Measurements from ENCODE around the gene CAPN7.

CAPN7 gene

DNA sequence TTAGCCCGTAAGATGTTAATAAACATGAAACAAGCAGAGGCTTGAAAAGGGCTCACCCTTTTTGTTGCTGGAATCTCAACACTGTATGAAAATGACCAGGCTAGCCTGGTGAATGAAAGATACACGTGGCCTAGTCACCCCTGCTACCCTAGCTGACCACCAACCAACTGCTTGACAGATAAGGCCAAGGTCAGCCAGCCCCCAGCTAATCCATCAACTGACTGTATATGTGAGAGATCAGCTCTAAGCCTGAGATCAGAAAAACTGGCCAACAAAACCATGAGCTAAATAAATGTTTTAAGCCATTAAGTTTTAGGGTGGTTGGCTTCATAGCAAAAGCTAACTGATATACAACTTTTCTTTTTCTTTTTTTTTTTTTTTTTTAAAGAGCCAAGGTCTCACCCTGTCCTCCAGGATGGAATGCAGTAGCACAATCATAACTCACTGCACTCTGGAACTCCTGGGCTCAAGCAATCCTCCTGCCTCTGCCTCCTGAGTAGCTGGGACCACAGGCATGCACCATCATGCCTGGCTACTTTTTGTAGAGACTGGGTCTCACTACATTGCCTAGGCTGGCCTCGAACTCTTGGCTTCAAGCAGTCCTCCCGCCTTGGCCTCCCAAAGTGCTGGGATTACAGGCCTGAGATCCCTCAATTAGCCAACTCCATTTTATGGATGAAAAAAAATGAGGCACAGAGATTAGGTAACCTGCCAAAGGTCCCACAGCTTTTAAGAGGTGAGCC is 91.7 kb downstream of the CAPN7 start:
- no peak for DNase-seq (ENCODE audit: low read depth, low spot score)

DNA sequence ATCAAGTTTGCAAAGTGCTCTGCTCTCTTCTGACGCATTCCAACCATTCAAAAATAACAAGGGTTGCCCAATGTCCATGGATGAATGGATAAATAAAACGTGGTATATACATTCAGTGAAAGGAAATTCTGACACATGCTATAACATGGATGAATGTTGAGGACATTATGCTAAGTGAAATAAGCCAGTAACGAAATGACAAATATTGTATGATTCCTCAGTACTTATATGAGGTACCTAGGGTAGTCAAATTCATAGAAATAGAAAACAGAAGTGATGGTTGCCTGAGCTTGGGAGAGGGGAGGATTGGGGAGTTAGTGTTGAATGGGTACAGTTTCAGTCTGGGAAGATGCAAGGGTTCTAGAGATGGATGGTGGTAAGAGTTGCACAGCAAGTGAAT is 92.5 kb downstream of the CAPN7 start:
- no peak for DNase-seq (ENCODE audit: low read depth, low spot score)

DNA sequence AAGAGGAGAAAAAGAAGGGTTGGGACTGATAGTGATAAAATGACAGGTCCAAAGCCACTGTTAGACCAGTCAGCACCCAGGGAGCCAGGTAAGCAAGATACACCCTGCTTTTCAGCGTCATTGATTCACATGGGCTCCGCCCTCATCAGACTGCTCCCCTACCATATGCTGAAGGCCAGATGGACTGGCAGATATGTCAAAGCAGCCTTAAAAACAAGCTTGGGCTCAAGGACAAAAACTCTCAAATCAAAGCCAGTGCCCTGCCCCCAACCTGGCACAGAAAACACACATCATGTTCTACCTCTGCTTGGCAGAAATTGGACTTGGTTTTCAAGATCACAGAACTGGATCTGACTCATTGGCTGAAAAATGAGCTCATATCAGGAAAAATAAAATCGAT is 93.0 kb downstream of the CAPN7 start:
- no peak for DNase-seq (ENCODE audit: low read depth, low spot score)

DNA sequence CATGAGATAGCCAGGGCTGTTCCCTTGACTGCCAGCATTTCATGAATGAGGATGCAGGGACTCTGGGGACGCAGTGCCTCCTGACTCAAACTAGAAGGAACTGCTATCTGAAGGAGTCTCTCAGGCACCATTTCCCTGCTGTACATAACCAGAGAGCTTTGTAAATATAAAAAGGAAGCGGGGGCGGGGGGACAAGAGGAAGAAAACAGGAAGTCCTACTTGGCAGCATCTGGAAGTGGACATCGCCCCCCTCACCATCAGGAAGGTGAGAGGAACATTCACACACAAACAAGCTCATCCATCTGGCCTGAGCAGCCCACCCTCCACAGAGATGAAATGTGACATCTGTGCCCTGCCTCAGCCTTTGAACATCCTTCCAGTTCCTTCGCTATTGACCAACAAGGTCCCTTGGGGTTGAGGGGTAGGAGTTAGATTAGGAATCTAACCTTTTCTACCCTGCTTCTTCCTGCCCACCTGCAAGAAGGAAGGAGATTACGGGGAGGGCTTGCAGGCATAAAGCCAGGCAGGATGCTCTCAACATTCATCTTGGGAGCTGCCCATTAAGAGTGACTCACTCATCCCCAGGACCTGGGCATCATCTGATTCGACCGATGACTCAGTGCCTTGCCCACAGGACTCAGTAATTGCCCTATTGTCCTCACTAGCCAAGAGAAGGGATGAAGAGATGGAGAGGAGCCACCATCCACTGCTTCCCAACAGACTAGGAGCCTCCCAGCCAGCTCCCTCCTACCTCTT is 94.5 kb downstream of the CAPN7 start:
- no peak for DNase-seq (ENCODE audit: low read depth, low spot score)

DNA sequence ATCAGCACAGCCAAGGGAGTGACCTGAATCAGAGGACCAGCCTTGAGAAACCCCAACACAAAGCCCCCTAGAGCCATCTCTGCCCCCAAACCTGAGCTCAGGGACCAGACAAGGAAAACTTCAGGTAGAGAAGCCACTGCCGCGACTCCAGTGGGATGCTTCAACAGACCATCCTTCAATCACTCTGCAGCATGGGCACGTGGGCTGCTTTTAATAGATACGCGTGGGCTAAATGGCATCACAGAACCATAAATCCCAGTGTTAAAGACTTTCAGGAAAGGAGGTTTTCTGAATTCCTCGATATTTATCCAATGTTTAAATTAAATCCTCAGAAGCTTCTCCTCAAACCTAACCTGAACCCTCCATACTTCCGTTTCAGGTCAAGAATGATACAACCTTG is 95.7 kb downstream of the CAPN7 start:
- no peak for DNase-seq (ENCODE audit: low read depth, low spot score)
